Endothelial cell (in vitro differentiated cells): ENCODE results near the gene SELP. TPM values are rescaled to one million over a fixed set of nuclear protein-coding genes. Genes with fewer than 3 reads are reported as not detected.
A peak's percentile ranks its signal among the peaks of the same experiment; 100 is the strongest.

ENCODE experiments used
- DNase-seq: peaks from one replicate; pipeline ENCODE4 v3.0.0; 2021; ENCODE audit warnings: low spot score
- H3K27ac Mint-ChIP-seq: one replicate; pipeline ENCODE4 v1.8.0; 2021; ENCODE audit warnings: mixed read lengths, inconsistent platforms; ENCODE audit not compliant: unreplicated experiment
- H3K27me3 Mint-ChIP-seq: one replicate; pipeline ENCODE4 v1.8.0; 2021; ENCODE audit warnings: mild to moderate bottlenecking, moderate library complexity, mixed read lengths, inconsistent platforms; ENCODE audit not compliant: unreplicated experiment
- H3K36me3 Mint-ChIP-seq: one replicate; pipeline ENCODE4 v1.8.0; 2021; ENCODE audit warnings: mild to moderate bottlenecking, low read depth, mixed read lengths, inconsistent platforms; ENCODE audit not compliant: unreplicated experiment
- H3K4me1 Mint-ChIP-seq: one replicate; pipeline ENCODE4 v1.8.0; 2021; ENCODE audit warnings: mild to moderate bottlenecking, mixed read lengths, inconsistent platforms; ENCODE audit not compliant: unreplicated experiment
- H3K4me3 Mint-ChIP-seq: one replicate; pipeline ENCODE4 v1.8.0; 2021; ENCODE audit warnings: mild to moderate bottlenecking, mixed read lengths, inconsistent platforms; ENCODE audit not compliant: unreplicated experiment
- H3K9me3 Mint-ChIP-seq: one replicate; pipeline ENCODE4 v1.8.0; 2021; ENCODE audit warnings: mixed read lengths, inconsistent platforms; ENCODE audit not compliant: unreplicated experiment
- total RNA-seq: library from RNA; stranded (reverse); fragmentation: NEBNext Ultra II Directional; extraction: Animal tissue kit (Norgen Biotek cat#: 25700); gene quantifications from one replicate; pipeline ENCODE4 v1.2.1, GENCODE V29; 2021; ENCODE audit not compliant: unreplicated experiment
- TF ChIP-seq, protein P1 (sequence below): fragments of 200-600 bp; sonication (generic); IDR thresholded peaks from one replicate; pipeline ENCODE4 v1.5.0; 2021; ENCODE audit warnings: antibody characterized with exemption; ENCODE audit not compliant: unreplicated experiment

The SELP gene
- total RNA-seq, 1 donor from 2014 or later, result 0.21 TPM

GRCh38 chr1:169604781-169605560 is 25.0 kb downstream of the SELP start:
- Mint-ChIP-seq H3K27me3 (no peaks in the 10 kb centered on the region), H3K36me3 (no peaks in the 10 kb centered on the region), H3K27ac (no peak overlapping the region), H3K4me3 (no peak overlapping the region), H3K9me3 (no peaks in the 10 kb centered on the region), H3K4me1 (peaks cover 3% of the 10 kb centered on the region)
- DNase-seq, result no peak
- TF ChIP-seq, protein P1, sequence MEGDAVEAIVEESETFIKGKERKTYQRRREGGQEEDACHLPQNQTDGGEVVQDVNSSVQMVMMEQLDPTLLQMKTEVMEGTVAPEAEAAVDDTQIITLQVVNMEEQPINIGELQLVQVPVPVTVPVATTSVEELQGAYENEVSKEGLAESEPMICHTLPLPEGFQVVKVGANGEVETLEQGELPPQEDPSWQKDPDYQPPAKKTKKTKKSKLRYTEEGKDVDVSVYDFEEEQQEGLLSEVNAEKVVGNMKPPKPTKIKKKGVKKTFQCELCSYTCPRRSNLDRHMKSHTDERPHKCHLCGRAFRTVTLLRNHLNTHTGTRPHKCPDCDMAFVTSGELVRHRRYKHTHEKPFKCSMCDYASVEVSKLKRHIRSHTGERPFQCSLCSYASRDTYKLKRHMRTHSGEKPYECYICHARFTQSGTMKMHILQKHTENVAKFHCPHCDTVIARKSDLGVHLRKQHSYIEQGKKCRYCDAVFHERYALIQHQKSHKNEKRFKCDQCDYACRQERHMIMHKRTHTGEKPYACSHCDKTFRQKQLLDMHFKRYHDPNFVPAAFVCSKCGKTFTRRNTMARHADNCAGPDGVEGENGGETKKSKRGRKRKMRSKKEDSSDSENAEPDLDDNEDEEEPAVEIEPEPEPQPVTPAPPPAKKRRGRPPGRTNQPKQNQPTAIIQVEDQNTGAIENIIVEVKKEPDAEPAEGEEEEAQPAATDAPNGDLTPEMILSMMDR, result no peak

DNA sequence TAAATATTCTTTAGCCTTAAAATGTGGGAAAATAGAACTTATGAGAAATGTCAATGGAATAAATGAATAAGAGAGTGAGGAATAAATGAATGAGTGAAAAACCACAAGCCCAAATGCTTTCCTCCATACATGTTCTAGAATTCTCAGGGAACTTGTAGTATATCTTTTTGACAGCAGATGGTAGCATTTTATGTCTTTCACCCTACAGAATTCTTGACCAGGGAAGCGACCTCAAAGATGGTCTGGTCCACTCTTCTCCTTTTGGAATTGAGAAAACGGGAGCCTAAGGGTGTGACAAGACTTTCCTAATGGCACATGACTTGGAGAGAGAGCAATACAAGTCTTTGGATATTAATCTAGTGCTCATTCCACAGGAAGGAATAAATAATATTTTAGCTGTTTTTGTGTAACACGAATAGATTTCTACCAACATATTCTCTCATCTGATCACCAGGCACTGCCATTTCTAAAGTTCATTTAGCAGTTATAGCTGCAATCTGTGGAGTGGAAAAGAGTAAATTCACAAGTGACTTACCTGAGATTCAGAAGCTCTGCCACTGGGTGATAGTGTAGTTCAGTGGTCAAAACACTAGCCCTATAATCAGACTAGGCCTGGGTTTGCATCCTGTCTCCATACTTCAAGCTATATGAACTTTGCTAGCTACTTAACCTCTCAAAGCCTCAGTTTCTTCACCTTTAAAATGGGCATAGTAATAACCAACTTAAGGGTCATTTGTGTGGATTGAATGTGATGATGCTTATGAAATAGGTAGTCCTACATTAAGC is 28.6 kb downstream of the SELP start:
- no peaks in the 10 kb centered on the region for H3K36me3 Mint-ChIP-seq
- TF ChIP-seq, protein P1, result peak; percentile 34
- no peak for DNase-seq
- H3K27ac Mint-ChIP-seq, result no peak overlapping the region
- no peaks in the 10 kb centered on the region for H3K4me1 Mint-ChIP-seq
- H3K4me3 Mint-ChIP-seq, result no peak overlapping the region
- H3K27me3 Mint-ChIP-seq, result no peaks in the 10 kb centered on the region
- no peaks in the 10 kb centered on the region for H3K9me3 Mint-ChIP-seq

DNA sequence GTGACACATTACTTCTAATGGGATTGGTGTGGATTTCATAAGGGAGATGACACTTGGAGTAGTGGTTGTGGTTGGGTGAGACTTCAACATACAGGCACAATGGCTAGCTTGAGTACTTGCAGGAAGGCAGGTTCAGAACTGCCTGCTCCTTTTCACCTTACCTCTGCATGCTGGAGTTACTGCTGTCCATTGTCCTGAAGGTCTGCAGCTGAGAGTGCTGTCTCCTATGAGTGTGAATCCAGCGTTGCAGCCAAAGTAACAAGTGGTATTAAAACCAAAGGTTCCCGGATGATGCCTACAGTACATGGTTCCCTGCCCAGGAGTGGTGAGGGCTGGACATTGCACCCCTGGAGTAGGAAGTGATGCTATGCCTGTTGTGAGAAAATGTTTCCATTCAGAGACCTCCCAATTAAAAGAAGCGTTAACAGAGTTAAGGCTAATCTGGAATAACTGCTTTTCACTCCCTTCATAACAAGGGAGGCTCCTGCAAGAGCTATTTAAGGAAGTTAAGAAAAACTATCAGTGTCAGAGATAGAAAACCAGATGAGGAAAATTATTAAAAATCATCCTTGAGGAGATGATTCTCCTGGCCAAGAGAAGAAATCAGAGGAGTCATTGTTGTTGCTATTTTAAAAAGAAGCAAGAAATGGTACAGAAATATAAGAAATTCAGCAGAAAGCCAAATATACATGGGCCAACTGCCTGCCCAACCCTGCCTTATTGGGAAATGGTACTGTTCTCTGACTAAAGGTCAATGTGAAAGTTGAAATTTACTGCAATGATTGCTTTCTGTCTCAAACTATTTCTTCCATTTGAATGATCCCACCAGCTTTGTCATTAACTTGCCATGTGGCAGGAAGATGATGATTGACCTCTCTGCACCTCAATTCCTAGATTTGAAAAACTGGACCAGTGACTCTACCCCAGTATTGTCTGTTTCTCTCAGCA is 33.9 kb downstream of the SELP start:
- no peaks in the 10 kb centered on the region for H3K4me1 Mint-ChIP-seq
- H3K4me3 Mint-ChIP-seq, result no peak overlapping the region
- H3K27ac Mint-ChIP-seq, result no peak overlapping the region
- TF ChIP-seq, protein P1, result no peak
- H3K9me3 Mint-ChIP-seq, result no peaks in the 10 kb centered on the region
- peak; percentile 47 for DNase-seq
- H3K27me3 Mint-ChIP-seq, result peaks cover 2% of the 10 kb centered on the region
- no peaks in the 10 kb centered on the region for H3K36me3 Mint-ChIP-seq

DNA sequence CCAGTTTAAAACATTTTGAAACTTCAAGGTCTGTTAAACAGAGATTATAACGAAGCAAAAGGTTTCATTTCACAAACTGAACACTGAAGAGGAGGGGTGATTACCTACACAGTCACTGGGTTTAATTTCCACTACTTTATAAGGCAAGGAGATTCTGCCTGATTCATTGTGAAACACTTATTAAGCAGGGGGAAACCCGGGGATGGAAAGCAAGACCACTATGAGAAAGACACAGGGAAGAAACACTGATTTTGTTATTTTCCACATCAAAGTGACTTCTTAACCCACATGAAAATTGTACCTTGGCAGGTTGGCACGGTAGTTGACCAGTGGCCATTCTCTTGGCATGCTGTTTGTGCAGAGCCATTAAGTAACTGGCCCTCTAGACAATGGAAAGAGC is 35.5 kb downstream of the SELP start:
- Mint-ChIP-seq H3K4me3 (no peak overlapping the region), H3K27me3 (peaks cover 2% of the 10 kb centered on the region), H3K27ac (no peak overlapping the region), H3K4me1 (no peaks in the 10 kb centered on the region), H3K9me3 (no peaks in the 10 kb centered on the region), H3K36me3 (no peaks in the 10 kb centered on the region)
- no peak for DNase-seq
- TF ChIP-seq, protein P1, result no peak
